Kidney glomerular epithelial cell (primary cell): ENCODE results near the gene MTMR3.
"Not testable (repeated sequence)": the region's sequence is repeated elsewhere in the genome, so short reads cannot be mapped to it uniquely, and the experiment has no call there.

Experiments used
- DNase-seq: peaks from one replicate; lab custom pipeline; 2025; lab: John Stamatoyannopoulos, UW

Gene MTMR3

GRCh38 chr22:30054067-30054763, 171.2 kb downstream of the MTMR3 start:
- no peak for DNase-seq

GRCh38 chr22:30054764-30055069, 171.7 kb downstream of the MTMR3 start:
- no peak for DNase-seq

GRCh38 chr22:30056015-30056414, 173.0 kb downstream of the MTMR3 start:
- DNase-seq: no peak

- no peak for DNase-seq
Observed at GRCh38 chr22:30057375-30057774, 174.4 kb downstream of the MTMR3 start.

- DNase-seq: not testable (repeated sequence)
Observed at GRCh38 chr22:30059346-30060020, 176.5 kb downstream of the MTMR3 start.

GRCh38 chr22:30061094-30061493, 178.1 kb downstream of the MTMR3 start:
- DNase-seq: not testable (repeated sequence)

GRCh38 chr22:30062259-30062658, 179.3 kb downstream of the MTMR3 start:
- DNase-seq: no peak

GRCh38 chr22:30062950-30063349, 180.0 kb downstream of the MTMR3 start:
- DNase-seq: no peak

- no peak for DNase-seq
Observed at GRCh38 chr22:30064172-30064571, 181.2 kb downstream of the MTMR3 start.

- DNase-seq: no peak
Observed at GRCh38 chr22:30073743-30074142, 190.8 kb downstream of the MTMR3 start.

GRCh38 chr22:30074147-30074546, 191.2 kb downstream of the MTMR3 start:
- DNase-seq: no peak

GRCh38 chr22:30074994-30075393, 192.0 kb downstream of the MTMR3 start:
- no peak for DNase-seq

GRCh38 chr22:30077279-30077880, 194.4 kb downstream of the MTMR3 start:
- DNase-seq: no peak

- no peak for DNase-seq
Observed at GRCh38 chr22:30078320-30079311, 195.6 kb downstream of the MTMR3 start.

- DNase-seq: no peak
Observed at GRCh38 chr22:30079952-30080533, 197.1 kb downstream of the MTMR3 start, which contains the start of gene HORMAD2. HORMAD2 (plus strand) TSS chr22:30080464; CDS start chr22:30093953, 13,489 bp downstream.
